GM18519 (cell line): ENCODE results near the gene IVD.

Source experiments
- ATAC-seq: cut with Tn5 transposase; IDR thresholded peaks from one replicate; pipeline ENCODE4 v1.9.1; 2021; ENCODE audit warnings: mild to moderate bottlenecking, moderate library complexity; ENCODE audit not compliant: unreplicated experiment, low FRiP score

IVD gene

DNA sequence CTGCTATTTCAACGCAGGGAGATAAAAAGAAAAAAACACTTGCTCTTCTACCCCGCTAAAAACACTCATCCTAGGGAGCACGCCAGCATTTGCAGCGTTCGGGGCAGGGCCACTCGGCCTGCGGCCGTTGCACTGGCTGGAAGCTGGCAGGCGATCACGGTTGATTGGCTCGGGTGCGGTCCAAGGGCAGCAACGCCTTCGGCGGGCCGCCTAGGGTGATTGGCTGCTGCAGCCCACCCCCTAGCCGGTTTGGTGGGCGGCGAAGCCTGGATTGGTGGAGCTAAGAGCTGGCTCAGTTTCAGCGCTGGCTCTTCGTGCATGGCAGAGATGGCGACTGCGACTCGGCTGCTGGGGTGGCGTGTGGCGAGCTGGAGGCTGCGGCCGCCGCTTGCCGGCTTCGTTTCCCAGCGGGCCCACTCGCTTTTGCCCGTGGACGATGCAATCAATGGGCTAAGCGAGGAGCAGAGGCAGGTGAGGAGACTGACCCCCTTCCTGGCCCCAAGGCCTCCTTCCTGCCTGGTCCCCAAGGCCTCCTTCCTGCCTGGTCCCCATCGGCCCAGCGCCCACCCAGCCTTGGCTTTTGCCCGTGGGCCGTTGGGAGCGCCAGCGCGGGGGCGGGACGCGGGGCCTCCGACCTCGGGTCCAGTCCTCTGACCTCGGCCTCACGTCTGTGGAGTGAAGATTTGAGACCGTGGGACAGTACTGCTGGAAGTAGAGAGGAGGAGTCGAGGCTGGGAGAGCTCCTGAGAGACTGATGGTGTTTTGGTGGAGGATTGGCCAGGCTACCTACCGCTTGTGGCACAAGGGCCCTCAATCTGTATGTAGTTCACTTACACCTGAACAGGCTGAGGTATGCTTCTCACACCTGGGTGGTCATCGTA is at the start of gene IVD:
Gene IVD, plus strand, starts transcription at position 295 of the 881 bp plus-strand sequence. Its CDS starts 33 bp downstream, at position 328.
- peak; percentile 79 for ATAC-seq

DNA sequence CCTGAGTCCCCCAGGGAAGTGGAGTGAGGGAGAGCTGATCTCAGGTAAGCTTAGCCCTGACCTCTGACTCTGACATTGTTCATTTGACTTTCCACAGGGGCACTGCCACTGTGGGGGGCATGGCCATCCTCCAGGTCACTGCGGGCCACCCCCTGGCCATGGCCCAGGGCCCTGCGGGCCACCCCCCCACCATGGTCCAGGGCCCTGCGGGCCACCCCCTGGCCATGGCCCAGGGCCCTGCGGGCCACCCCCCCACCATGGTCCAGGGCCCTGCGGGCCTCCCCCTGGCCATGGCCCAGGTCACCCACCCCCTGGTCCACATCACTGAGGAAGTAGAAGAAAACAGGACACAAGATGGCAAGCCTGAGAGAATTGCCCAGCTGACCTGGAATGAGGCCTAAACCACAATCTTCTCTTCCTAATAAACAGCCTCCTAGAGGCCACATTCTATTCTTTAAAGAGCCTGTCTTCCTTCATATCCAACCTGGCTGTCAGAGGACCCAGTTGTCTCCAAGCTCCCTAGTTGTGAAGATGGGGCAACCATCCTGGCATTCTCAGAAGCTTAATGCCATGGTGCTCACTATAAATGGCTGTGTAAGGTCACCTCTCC is 49.5 kb upstream of the IVD start:
- ATAC-seq, result no peak

DNA sequence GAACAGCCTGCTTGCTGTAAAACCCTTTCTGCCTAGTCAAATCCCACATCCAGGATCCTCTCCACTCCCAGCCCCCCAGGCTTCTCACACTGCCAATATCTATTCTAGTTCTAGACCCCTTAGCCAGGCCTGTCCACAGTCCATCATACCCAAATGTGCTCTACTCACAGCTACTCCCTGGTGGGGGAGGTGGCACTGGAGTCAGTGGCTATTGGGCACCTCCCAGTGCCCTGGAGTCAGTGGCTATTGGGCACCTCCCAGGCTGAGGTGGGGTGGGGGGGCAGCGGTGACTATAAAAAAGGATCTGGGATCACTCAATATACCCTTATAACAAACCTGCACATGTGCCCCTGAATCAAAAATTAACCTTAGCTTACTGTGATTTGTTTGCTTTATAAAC is 48.3 kb upstream of the IVD start:
- no peak for ATAC-seq

DNA sequence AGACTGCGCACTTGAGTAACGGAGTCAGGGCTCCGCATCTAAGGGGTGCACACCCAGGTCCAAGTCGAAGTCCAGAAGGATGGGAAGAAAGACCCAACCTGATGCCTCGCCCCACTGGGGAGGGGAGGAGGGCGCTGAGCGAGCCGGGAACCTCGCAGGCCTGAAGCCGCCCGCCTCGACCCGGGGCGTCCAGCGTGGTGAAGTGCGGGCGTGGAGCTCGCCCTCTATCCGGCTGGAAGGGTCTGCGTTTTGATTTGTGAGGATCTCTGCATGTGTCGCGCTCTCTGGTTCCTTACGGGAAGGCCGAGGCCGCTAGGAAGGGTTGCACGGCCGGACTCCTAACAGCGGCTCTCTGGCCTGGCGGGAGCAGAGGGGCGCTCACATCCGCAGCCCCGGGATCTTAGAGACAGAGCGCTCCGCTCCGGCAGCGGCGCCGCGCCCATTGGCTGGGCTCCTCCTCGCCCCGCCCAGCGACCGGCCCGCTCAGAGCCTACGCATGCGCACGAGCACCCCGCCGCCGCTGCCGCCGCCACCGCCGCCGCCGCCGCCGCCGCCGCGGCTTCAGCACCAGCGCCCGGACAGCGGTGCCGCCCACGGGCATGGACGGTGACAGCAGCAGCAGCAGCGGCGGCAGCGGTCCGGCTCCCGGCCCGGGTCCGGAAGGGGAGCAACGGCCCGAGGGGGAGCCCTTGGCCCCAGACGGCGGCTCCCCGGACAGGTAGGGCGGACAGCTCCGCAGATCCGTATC is 47.7 kb upstream of the IVD start, which contains the start of gene DISP2:
Gene DISP2, plus strand, starts transcription at position 497 of the 748 bp plus-strand sequence. Its CDS starts 103 bp downstream, at position 600.
- ATAC-seq, result peak; percentile 59

DNA sequence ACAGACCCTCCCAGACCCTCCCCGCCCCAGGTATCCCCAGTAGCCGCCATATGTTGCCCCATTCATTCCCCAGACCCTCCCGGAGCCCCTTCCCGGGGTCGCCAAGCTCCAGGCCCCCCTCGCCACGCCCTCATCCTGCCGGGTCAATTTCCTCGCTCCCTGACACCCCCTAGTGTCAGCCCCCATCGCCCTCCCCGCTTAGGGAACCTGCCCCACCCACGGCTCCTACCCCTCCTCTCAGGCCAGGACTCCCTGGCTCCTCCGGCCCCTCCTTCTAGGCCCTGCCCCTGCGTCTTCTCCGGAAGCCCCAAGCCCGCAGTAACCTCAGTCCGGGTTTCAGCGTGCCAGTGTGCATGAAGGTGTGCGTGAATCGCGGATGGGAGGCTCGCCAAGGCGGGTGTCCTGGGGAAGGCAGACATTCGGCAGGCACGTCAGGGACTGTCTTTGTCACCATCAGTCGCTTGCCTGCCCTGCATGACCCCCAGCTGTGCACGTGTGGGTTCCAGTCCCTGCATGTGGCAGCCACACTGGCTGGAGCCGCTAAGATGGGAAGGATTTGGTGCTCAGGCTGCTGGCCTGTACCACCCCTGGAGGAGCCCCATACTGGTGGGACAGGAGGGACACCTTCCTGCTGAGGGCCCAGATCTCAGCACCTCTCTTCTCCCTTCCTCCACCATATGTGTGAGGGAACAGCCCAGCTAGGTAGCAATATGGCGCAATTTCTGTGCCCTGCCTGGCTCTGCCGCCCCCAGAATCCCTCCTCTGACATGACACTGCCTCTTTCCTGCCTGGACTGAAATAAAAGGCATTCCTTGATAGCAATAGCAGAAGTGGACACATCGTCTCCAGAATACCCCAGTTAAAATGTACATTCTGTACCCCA is 46.9 kb upstream of the IVD start:
- no peak for ATAC-seq

DNA sequence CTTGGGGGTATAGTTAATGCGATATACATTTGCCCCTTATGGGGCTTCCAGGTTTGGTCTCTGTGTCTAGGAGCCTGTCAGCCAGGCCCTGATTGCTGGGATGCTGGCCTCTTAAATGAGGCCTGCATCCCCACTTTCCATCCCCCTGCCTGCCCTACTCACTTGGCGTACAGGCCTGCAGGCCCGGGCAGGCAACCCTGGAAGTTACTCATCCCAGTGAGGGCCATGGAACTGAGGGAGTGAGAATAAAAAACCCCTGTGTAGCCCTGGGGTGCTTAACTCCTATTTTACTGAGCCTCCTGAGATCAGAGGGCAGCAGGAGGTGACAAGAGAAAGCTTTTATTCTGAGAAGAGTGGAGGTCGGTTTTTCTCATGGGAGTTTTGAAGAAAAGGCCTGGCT is 45.6 kb upstream of the IVD start:
- no peak for ATAC-seq

DNA sequence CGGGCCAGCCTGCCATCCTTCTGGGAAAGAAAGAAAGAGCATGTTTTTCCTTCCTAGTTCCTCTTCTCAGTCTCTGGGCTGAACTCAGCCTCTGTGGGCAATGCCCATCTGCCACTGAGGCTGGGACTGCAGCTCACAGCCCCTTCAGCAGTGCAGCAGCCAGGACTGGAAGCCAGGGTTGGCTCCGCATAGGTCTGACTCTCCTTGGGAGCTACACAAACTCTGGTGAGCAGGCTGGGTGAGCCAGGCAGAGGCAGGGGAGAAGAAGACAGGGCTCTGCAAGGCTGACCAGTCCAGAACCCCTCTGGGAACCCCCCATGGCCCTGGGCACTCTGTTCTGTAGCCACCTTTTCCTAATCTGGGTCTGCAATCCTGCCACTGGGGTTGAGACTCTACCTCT is 44.0 kb upstream of the IVD start:
- no peak for ATAC-seq

DNA sequence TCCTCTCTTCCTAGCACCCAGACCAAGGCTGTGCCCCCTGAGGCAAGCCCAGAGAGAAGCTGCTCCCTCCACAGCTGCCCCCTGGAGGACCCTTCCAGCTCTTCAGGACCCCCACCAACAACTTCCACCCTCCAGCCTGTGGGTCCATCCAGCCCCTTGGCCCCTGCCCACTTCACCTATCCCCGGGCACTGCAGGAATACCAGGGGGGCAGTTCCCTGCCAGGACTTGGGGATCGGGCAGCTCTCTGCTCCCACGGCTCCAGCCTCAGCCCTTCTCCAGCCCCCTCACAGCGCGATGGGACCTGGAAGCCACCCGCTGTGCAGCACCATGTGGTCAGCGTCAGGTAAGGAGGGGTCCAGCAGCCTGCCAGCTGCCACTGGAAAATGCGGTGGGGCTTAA is 42.0 kb upstream of the IVD start:
- ATAC-seq, result no peak

DNA sequence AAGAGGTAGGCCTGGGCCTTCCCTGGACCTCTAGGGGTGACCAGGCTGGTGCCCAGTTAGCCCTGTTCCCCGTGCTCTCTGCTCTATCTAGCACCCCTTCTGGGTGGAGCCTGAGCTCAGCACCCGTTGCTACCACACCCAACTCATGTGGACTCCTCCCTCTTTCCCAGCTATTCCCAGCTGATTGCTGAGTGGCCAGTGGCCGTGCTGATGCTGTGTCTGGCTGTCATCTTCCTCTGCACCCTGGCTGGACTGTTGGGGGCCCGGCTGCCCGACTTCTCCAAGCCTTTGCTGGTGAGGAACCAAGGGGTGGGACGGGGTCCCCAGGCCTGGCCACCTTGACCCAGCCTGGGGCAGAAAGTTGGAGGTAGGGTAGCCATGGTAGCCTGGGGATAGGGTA is 41.3 kb upstream of the IVD start:
- ATAC-seq, result no peak

DNA sequence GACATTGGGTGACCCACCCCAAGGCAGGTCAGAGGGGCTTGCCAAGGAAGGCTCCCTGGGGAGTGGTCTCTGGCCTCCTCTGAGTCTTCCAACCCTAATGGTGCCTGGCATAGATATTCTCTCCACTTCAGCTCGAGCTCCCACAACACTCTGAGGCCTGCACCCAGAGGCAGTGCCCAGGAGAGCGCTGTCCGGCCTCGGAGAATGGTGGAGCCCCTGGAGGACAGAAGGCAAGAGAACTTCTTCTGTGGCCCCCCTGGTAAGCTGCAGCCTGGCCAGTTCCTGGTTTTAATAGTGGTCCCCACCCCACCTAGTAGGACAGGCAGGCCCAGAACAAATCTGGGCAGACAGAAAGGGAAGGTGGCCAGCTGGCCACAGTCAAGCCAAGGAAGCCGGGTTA is 40.6 kb upstream of the IVD start:
- no peak for ATAC-seq

DNA sequence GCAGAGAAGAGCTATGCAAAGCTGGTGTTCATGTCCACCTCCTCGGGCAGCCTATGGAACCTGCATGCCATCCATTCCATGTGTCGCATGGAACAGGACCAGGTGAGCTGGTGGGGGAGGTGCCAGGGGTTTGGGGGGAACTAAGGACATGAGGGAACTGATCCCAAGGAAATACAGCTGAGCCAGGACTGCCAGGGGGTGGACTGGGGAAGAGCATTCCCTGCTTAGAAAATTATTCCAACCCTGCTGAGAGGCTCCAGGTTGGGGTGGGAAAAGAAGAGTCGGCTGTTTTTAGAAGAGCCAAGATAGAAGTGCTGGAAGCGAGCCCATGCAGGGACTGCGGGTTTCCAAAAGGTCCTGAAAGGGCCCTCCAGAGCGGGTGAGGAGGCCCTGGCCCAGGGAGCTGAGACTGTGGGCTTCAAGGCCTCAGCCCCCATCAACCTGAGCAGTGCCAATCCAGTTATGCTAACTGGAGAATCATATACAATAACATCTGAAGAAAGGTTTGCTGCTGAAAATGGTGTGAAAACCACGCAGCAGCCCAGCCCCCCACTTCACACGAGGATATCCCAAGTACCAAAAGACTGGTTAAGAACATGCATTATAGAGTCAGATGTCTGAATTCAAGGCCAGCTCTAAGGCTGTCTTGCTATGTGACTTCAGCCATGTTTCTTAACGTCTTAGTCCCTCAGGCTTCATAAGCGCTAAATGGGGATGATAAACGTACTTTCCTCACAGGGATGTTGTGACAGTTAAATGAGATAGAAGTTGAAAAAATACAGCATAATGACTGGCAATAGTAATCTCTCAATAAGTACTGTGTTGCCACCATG is 39.8 kb upstream of the IVD start:
- ATAC-seq, result no peak

DNA sequence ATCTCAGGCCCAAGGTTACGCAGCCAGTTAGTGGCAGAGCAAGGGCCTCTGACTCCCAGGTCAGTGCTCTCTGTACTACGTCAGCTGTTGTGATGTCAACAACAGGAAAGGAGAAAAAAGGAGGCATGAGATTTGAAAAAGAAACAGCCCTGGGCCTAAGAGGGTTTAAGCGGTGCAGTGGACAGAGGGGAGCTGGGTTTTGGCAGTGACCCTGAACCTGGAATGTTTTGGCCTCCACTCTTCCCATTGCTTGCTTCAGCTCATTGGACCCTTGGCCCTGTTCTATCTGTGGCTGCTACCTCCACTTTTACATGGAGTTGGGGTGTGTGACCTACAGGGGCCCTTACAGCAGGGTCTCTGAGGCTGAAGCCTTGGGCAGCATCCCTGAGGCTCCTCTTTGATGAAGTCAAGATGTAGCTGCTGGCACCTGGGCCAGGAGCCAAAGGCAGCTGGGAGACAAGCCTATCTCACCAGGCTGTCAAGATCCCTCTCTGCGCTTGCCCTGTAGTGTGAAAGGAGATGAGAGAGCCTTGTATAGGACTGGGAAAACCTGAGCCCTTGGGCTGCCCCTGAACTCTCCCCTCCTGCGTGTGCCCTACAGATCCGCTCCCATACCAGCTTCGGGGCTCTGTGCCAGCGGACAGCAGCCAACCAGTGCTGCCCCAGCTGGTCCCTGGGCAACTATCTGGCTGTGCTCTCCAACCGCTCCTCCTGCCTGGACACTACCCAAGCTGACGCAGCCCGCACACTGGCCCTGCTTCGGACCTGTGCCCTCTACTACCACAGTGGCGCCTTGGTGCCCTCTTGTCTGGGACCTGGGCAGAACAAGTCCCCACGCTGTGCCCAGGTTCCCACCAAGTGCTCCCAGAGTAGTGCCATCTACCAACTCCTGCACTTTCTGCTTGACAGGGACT is 38.9 kb upstream of the IVD start:
- ATAC-seq, result no peak

DNA sequence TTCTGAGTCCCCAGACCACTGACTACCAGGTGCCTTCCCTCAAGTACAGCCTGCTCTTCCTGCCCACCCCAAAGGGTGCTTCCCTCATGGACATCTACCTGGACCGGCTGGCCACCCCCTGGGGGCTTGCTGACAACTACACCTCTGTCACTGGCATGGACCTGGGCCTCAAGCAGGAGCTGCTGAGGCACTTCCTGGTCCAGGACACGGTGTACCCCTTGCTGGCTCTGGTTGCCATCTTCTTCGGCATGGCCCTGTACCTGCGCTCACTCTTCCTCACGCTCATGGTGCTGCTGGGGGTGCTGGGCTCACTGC is 38.3 kb upstream of the IVD start:
- ATAC-seq, result no peak

DNA sequence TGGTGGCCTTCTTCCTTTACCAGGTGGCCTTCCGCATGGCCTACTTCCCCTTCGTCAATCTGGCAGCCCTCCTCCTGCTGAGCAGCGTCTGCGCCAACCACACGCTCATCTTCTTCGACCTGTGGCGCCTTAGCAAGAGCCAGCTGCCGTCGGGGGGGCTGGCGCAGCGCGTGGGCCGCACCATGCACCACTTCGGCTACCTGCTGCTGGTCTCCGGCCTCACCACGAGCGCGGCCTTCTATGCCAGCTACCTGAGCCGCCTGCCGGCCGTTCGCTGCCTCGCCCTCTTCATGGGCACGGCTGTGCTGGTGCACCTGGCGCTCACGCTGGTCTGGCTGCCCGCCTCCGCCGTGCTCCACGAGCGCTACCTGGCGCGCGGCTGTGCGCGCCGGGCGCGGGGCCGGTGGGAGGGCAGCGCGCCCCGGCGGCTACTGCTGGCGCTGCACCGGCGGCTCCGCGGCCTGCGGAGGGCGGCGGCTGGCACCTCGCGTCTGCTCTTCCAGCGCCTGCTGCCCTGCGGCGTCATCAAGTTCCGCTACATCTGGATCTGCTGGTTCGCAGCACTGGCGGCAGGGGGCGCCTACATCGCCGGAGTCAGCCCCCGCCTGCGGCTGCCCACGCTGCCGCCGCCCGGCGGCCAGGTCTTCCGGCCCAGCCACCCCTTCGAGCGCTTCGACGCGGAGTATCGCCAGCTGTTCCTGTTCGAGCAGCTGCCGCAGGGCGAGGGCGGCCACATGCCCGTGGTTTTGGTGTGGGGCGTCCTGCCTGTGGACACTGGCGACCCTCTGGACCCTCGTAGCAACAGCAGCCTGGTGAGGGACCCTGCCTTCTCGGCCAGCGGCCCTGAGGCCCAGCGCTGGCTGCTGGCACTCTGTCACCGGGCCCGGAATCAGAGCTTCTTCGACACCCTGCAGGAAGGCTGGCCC is 37.6 kb upstream of the IVD start:
- peak; percentile 70 for ATAC-seq

DNA sequence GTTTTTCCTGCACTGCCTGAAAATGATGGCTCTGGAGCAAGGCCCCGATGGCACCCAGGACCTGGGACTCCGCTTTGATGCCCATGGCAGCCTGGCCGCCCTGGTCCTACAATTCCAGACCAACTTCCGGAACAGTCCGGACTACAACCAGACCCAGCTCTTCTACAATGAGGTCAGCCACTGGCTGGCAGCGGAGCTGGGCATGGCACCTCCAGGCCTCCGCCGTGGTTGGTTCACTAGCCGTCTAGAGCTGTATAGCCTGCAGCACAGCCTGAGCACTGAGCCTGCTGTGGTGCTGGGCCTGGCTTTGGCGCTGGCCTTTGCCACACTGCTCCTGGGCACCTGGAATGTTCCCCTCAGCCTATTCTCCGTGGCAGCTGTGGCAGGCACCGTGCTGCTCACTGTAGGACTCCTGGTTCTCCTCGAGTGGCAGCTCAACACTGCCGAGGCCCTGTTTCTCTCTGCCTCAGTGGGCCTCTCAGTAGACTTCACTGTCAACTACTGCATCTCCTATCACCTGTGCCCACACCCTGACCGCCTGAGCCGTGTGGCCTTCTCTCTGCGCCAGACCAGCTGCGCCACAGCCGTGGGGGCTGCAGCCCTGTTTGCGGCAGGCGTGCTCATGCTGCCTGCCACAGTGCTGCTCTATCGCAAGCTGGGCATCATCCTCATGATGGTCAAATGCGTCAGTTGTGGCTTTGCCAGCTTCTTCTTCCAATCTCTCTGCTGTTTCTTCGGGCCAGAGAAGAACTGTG is 36.7 kb upstream of the IVD start:
- no peak for ATAC-seq

DNA sequence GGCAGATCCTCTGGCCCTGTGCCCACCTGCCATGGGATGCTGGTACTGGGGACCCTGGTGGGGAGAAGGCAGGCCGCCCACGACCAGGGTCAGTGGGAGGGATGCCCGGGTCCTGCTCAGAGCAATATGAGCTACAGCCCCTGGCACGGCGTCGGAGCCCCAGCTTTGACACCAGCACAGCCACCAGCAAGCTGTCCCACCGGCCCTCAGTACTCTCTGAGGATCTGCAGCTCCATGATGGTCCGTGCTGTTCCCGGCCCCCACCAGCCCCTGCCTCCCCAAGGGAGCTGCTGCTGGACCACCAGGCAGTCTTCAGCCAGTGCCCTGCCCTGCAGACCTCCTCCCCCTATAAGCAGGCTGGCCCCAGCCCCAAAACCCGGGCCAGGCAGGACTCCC is 36.1 kb upstream of the IVD start:
- ATAC-seq, result no peak

DNA sequence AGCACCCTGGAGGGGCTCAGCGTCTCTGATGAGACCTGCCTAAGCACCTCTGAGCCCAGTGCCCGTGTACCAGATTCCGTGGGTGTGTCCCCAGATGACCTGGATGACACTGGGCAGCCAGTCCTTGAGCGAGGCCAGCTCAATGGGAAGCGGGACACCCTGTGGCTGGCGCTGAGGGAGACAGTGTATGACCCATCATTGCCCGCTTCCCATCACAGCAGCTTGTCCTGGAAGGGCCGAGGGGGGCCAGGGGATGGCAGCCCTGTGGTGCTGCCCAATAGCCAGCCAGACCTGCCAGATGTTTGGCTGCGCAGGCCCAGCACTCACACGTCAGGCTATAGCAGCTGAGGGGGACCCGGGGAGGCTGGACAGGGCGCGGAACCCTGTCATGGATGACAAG is 35.6 kb upstream of the IVD start:
- no peak for ATAC-seq
